GM19099 (cell line): ENCODE results near the gene LRRK1.

ENCODE experiments used
- POLR2A ChIP-seq: IDR thresholded peaks from 3 replicates; pipeline ENCODE4 v1.6.1; 2011; ENCODE audit warnings: low read depth; ENCODE audit not compliant: insufficient read length; ENCODE audit errors: extremely low read depth

Gene LRRK1

DNA sequence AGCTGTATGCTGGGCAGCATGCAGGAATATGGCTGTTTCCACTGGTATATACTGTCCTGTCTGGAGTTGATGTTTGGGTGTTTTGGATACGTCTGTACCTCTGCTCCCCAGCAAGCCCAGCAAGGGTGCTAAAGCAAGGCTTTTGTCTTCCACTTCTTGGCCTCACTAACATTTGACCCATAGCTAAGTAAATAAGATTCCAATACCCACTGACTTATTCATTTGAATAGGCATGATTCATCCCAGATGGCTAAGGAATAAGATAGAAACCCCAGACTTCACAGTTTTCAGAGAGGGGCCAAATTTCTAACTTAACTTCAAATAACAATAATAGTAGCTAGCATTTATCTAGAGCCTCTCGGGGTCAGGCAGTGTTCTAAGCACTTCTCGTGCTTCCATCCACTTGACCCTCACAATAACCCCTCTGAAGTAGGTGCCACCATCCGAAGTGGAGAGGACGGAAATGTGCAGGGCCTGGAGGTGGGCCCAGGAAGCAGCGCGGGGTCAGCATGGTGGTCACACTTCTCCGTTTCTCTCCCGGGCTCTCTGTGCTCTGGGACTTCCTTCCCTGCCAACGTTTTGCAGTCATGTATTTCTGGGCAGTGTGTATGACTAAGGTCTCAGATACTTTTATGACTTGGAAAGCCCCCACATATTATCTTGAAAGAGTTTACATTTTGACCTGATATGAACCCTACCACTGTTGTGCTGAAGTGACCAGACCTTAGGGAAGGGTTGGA, 39.3 kb downstream of the LRRK1 start:
- no peak for TF ChIP-seq POLR2A

DNA sequence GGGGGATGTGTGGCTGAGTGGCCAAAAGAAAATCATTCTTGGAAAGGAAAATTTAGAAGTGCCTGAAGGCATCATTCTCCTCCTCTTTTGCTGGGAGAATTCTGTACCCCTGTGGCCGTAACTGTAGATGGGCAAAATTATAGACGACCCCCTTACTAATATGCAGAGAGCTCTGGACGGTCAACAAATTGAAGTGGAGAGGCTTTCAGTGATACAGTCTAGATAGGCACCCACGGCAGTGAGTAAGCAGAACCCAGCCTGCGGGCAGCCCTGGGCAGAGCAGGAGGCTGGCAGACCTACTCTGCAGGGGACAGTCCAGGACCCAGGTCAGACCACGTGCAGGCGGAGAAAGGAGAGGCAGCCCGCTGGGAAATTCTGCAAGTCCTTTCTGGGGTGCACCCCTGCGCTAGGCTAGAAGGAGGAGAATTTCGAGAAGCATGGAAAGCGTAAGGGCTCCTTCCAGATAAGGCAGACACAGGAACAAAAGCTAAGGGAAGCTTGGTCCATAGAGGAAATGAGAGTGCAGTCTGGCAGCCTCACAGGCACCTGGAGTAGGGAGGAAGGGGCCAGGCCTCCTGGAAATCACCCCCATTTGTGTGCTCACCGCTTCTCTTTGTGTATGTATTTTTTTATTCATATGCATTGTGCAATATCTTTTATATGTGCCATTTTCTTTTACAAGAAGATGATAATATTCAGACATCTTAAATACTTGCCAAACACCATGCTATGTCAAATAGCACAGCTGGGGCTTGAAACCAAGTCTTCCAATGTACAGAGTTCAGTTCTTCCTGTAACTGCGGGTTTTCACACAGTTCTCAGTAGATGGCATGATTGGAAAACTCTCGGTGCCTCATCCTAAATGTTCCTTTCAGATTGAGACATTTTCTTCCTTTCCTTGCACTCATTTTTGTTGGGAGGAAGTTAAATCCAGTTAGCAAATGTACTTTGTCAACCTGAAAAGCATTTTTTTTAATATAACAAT, 40.2 kb downstream of the LRRK1 start:
- TF ChIP-seq POLR2A, result no peak

DNA sequence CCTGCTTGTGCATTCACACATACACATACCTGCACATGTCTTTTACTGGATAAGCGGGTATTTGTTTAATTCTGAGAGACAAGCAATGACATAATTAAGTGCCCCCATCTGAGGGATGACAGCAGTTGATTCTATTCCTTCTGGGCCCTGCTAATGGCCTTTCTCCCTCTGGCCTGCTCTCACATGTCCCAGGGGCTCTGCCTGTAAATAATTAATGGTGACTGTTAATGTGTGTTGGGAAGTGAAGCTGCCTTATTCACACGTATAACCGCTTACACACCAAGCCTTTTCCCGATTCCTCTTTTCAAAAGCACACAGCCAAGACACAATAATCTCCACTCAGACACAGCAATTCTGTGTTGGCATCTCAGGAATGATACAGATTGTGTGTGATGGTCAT, 47.8 kb downstream of the LRRK1 start:
- TF ChIP-seq POLR2A, result no peak

DNA sequence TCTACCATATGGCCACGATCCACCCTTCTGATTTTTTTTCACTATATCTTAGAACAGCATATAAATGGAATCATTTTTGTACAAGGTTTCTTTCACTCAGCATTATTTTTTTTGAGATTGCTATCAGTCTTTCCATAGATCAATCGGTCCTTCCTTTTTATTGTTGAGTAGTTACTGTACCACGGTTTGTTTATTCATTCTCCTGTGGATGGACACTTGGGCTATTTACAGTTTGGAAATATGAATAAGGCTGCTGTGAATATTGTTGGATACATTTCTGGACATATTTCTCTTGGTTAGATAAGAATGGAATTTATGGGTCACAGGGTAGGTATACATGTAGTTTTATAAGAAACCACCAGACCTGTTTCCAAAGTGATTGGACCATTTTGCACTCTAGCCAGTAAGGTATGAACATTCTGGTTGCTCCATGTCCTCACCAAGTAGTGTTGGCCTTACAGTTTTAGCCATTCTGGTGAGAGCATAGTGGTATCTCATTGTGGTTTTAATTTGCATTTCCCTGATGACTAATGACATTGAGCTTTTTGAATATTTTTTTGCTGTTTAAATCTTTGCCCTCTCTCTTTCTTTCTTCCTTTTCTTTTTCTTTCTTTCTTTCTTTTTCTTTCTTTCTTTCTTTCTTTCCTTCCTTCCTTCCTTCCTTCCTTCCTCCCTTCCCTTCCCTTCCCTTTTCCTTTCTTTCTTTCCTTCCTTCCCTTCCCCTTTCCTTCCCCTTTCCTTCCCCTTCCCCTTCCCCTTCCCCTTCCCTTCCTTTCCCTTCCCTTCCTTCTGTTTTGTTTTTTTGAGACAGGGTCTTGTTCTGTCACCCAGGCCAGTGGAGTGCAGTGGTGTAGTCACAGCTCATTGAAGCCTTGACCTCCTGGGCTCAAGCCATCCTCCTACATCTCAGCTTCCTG, 49.2 kb downstream of the LRRK1 start:
- no peak for TF ChIP-seq POLR2A

DNA sequence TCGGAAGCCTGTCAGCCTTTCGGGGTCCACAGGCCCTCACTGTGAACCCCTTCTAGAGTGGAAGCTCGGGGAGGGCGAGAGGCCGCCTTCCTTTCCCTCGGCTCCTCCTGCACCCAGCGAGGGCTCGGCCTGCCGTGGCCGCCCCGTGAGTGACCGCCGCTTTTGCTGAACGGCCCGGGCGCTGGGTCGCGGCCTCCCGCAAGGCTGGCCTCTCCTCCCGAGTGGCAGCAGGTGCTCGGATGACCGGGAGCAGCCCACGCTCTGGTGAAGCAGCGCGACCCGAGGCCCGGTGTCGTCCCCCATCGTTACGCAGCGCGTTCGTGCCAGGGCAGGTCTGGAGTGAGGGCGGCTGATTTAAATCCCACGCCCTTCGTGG, 53.8 kb downstream of the LRRK1 start:
- TF ChIP-seq POLR2A, result no peak

DNA sequence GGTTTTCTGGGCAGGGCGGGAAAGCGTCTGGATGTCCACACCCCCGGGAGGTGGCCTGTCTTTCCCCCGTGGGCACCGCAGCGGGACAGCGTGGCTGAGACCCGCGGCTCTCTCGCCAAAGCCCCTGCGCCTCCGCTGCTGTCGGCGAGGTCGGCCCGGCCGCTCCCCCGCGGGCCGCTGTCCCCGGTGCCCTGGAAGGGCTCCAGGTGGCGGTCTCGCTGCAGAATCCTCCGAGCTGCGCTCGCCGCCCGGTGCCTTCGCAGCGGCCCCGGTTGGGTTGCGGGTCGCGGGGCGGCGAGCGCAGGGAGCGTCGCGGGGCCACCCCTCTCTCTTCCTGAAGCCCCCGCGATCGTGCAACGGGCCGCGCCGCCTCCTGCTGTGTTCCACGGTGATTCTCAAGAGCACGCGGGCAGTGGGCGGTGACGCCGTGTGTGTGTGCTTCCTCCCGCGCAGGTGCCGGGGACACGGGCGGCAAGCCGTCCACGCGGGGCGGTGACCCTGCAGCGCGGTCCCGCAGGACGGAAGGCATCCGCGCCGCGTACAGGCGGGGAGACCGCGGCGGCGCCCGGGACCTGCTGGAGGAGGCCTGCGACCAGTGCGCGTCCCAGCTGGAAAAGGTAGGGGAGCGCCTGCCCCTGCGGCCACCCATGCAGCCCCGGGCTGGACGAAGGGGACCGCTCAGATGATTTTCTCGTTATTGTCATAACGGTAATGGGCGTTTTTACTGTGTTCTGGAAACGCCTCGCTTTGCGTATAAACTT, 54.4 kb downstream of the LRRK1 start:
- no peak for TF ChIP-seq POLR2A

DNA sequence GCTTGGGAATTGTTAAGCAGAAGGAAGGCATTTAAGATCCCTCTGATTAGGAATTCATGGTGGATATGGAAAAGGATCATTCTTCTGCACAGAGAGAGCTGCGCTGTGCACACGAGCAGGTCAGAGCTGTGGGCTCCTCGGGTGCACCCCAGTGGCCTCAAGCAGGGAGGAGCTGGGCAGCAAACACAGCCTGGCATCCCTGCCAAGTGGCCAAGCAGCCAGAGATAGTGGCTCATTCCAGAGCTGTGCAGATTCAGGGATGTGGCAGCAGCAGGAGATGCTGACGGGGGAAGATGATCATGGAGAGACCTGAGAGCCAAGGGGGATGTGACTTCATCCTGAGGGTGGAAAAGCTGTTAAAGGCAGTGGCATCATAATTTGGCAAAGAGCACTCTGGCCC, 55.9 kb downstream of the LRRK1 start:
- no peak for TF ChIP-seq POLR2A

DNA sequence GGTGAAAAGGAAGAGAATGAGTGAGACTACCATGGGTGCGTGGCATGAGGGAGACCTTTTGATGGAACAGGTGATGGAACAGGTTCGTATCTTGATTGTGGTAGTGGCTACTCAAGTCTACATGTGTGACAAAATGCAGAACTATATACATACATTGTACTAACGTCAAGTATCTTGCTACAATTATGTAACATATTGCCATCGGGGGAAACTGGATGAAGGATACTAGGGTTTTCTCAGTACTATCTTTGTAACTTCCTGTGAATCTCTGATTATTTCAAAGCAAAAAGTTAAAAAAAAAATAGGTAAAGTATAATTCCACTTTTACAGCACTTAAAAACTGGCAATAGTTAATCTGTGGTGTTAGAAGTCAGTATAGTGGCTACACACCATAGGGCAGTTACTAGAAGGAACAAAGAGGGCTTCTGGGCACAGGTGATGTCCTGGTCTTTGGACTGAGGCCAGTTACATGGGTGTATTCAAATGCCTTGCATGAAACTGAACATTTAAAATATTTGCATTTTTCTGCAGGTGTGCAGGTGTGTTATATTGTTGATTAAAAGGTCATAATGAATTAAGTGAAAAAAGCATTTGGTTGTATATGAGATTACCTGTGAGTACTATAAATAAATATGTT, 61.4 kb downstream of the LRRK1 start:
- TF ChIP-seq POLR2A, result no peak

DNA sequence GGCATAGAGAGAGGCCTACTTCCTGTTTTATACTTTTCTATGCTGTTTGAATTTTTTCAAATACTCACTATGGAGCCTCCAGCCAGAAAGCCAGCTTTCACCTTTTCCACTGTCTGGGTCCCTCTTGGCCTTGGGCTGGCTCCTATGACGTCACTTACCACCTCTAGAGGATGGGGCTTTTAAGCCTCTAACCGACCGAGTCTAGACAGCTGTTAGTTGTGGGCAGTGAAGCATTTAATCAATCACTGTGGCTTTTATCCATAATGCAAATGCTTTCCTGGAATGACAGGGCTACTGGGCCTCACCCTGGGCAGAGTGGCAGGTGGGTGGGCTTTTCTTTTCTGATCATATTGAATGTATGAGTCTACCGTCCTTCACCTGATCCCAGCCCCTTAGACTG, 61.9 kb downstream of the LRRK1 start:
- TF ChIP-seq POLR2A, result no peak

DNA sequence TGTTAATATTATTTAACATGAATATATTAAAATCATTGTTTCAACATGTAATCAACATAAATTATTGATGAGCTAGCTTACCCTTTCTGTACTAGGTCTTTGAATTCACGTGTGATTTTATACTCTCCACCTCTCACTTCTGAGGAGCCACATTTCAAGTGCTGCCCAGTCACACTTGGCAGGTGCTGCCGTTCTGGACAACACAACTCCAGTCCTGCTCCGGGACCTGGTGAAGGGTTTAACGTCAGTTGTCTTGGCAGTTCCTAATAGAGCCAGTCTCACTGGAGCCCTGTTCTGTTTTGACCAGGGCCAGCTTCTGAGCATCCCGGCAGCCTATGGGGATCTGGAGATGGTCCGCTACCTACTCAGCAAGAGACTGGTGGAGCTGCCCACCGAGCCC, 64.1 kb downstream of the LRRK1 start:
- TF ChIP-seq POLR2A, result no peak

DNA sequence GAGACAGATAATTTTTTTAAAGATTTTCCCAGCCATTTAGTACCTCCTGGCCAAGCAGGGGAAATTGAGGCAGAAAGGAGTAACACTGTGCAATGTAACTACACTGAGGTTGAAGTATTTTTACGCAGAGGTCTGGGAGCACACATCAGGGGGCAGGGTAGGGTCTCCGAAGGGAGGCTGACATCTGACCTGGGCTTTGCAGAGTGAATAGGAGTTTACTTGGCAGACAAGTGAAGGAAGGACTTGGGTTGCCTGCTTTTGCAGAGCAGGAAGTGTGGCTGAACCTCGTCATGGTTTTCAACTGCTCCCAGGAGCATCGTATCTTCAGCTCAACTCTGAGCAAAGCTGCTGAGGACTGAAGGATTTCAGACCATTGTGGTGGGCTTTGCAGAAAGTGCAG, 66.2 kb downstream of the LRRK1 start:
- TF ChIP-seq POLR2A, result no peak

DNA sequence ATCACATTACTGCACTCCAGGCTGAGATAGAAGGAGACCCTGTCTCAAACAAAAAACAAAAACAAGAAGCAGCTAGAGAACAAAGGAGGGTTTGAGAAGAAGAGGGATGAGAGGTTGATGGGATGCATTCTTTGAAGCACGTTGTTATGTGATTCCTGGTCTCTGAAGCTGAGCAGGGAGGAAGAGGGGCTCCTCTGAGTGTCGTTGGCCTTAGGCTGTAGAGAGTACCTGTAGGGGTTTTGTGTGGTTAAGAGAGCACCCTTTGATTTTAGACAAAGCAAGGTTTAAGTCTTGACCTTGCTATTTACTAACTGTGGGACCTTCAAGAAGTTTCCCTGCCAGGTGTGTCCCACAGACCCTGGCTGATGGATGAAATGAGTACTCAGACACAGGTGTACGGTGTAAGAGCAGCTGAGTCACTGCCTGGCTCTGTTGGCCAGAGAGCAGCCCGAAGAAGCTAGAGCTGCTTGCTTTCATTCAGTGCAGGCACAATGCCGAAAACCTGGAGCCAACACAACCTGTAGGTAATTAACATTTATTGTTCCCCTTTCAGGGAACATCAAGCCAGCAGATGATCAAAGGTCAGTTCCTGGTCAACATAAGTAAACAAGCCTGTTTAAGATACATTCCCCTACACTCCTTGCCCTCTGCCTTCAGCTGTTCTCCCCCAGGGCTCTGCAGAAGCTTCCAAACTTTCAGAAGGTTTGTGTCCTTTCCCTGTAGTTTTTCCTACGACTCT, 67.2 kb downstream of the LRRK1 start:
- TF ChIP-seq POLR2A, result no peak

DNA sequence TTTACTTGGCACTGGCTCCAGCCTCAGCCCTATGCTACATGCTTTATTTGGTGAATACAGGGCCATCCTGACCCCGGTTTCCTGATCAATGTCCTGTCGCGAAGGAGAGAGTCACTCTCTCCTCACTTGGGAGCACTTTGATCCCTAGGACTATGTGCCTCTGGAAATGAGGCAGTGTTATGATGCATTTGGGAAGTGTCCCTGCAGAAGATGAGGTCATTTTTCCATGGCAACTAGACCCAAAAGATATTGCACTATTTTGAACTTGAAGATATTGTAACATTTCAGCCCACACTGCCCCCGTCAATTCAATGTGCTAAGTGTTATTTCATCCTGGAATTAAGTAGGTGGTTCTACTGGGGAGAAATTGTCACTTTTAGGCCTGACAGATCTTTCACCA, 68.0 kb downstream of the LRRK1 start:
- no peak for TF ChIP-seq POLR2A
